HepG2 (cell line): ENCODE results near the gene FLT3LG. TPM values are rescaled to one million over a fixed set of nuclear protein-coding genes. Genes with fewer than 3 reads are reported as not detected.

Experiments
- ATRX ChIP-seq: sonication (generic); formaldehyde crosslinking; IDR thresholded peaks from 2 replicates; pipeline ENCODE4 v1.4.0; 2020; ENCODE audit warnings: missing genetic modification reagents, borderline replicate concordance
- HDAC2 ChIP-seq: sonication (generic); formaldehyde crosslinking; IDR thresholded peaks from 2 replicates; pipeline ENCODE4 v1.4.0; 2020; ENCODE audit warnings: missing genetic modification reagents
- NFE2L1 ChIP-seq: sonication (generic); formaldehyde crosslinking; IDR thresholded peaks from 2 replicates; pipeline ENCODE4 v1.4.0; 2020; ENCODE audit warnings: missing genetic modification reagents, mild to moderate bottlenecking, borderline replicate concordance
- POLR2A ChIP-seq, 2 experiments: IDR thresholded peaks; 2 replicates each; pipeline ENCODE4 v1.6.1; 2011; ENCODE audit warnings: low read depth in 2 of 2, low read length in 2 of 2, mild to moderate bottlenecking in 1 of 2, moderate library complexity in 1 of 2; ENCODE audit not compliant: insufficient read depth in 1 of 2
- TEAD3 ChIP-seq: optimal IDR thresholded peaks from 2 replicates; pipeline ENCODE3; 2016; ENCODE audit warnings: borderline replicate concordance
- THAP11 ChIP-seq: IDR thresholded peaks from 2 replicates; pipeline ENCODE4 v1.6.1; 2016; ENCODE audit warnings: missing biosample characterization, missing genetic modification reagents
- ZNF205 ChIP-seq: IDR thresholded peaks from 2 replicates; pipeline ENCODE4 v1.6.1; 2018; ENCODE audit warnings: missing biosample characterization, missing genetic modification reagents
- ZNF296 ChIP-seq: sonication (generic); formaldehyde crosslinking; conservative IDR thresholded peaks from 2 replicates; pipeline ENCODE4 v1.5.0; 2020; ENCODE audit warnings: mild to moderate bottlenecking, missing genetic modification reagents
- ZNF33A ChIP-seq: sonication (generic); formaldehyde crosslinking; IDR thresholded peaks from 2 replicates; pipeline ENCODE4 v1.5.1; 2020; ENCODE audit warnings: missing genetic modification reagents, mild to moderate bottlenecking, moderate library complexity, borderline replicate concordance
- ZNF343 ChIP-seq: sonication (generic); formaldehyde crosslinking; IDR thresholded peaks from 2 replicates; pipeline ENCODE4 v1.4.0; 2020; ENCODE audit warnings: mild to moderate bottlenecking, missing genetic modification reagents
- ZNF570 ChIP-seq: sonication (generic); formaldehyde crosslinking; IDR thresholded peaks from 2 replicates; pipeline ENCODE4 v1.4.0; 2020; ENCODE audit warnings: mild to moderate bottlenecking, missing genetic modification reagents, borderline replicate concordance
- ZNF670 ChIP-seq: sonication (generic); formaldehyde crosslinking; IDR thresholded peaks from 2 replicates; pipeline ENCODE4 v1.8.0; 2022; ENCODE audit warnings: mild to moderate bottlenecking, missing genetic modification reagents, borderline replicate concordance
- ZNF703 ChIP-seq: sonication (generic); formaldehyde crosslinking; IDR thresholded peaks from 2 replicates; pipeline ENCODE4 v1.5.1; 2020; ENCODE audit warnings: missing genetic modification reagents, mild to moderate bottlenecking, moderate library complexity, borderline replicate concordance
- polyA plus RNA-seq, 8 experiments: library from polyadenylated mRNA; depleted of rRNA in 3 of 8; stranded (reverse) in 7 of 8; unstranded in 1 of 8; fragments of >200 nt; fragmentation: Illumina TruSeq in 4 of 8; extraction: Trizol in 4 of 8; gene quantifications; 2 replicates each; pipeline versions ENCODE4 v1.2.1 to v1.2.3, GENCODE V29; 2011 to 2016; ENCODE audit warnings: low read depth in 4 of 8, missing spikeins in 1 of 8, mixed read lengths in 1 of 8; ENCODE audit not compliant: insufficient read depth in 1 of 8
- total RNA-seq, 5 experiments: library from RNA; depleted of rRNA; stranded (reverse); fragments of >200 nt; fragmentation: Illumina TruSeq; extraction: Trizol; gene quantifications; 2 replicates each; pipeline ENCODE4 v1.2.3, GENCODE V29; 2016; ENCODE audit warnings: low read depth in 1 of 5
- TF ChIP-seq, protein P1 (sequence below): sonication (generic); formaldehyde crosslinking; IDR thresholded peaks from 2 replicates; pipeline ENCODE4 v1.4.0; 2020; ENCODE audit warnings: mild to moderate bottlenecking, missing genetic modification reagents
- TF ChIP-seq, protein P2 (sequence below): sonication (generic); IDR thresholded peaks from 2 replicates; pipeline ENCODE4 v1.6.1; 2016; ENCODE audit warnings: low read depth, borderline replicate concordance
- TF ChIP-seq, protein P3 (sequence below): sonication (generic); formaldehyde crosslinking; IDR thresholded peaks from 2 replicates; pipeline ENCODE4 v1.8.1; 2023; ENCODE audit warnings: mild to moderate bottlenecking, moderate library complexity, missing genetic modification reagents

Gene FLT3LG
- total and polyA plus RNA-seq, 2 of the 13 experiments (the other 11 are each of a cell fraction or from before 2014, with no cell fraction given), result 1.5 to 2.6 TPM

DNA sequence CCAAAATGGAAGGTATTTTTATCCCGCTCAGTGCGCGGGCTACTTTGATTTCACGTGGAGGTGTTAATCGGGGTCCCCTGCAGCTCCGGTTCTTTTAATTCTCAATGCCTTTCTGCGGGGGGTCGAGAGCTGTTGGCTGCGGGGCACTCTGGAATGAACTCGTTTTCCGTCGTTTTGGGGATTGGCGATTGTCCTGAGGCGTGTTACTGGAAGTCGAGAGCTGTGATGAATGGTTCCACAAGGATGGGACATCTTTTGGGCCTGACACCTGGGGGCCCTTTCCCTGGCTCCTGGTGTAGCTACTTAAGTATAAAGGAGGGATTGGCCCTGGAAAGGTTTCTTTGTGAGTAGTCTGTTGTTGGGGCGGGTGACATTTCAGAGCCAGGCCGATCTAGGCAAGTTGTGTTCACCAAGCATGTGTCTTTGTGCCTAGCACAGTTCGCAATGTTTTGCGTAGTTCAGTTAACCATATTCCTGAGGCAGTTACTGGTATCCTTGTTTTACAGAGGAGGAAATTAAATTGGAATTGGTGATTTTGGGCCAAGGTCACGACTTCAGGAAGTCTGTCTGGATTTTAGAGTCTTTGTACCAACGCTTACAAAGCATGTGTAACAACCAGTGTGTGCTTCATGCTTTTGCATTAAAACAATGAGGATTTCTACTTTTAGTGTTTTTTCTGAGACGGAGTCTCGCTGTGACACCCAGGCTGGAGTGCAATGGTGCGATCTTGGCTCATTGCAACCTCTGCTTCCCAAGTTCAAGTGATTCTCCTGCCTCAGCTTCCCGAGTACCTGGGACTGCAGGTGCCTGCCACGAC is 14.2 kb downstream of the FLT3LG start (continued):
- TF ChIP-seq, protein P1, sequence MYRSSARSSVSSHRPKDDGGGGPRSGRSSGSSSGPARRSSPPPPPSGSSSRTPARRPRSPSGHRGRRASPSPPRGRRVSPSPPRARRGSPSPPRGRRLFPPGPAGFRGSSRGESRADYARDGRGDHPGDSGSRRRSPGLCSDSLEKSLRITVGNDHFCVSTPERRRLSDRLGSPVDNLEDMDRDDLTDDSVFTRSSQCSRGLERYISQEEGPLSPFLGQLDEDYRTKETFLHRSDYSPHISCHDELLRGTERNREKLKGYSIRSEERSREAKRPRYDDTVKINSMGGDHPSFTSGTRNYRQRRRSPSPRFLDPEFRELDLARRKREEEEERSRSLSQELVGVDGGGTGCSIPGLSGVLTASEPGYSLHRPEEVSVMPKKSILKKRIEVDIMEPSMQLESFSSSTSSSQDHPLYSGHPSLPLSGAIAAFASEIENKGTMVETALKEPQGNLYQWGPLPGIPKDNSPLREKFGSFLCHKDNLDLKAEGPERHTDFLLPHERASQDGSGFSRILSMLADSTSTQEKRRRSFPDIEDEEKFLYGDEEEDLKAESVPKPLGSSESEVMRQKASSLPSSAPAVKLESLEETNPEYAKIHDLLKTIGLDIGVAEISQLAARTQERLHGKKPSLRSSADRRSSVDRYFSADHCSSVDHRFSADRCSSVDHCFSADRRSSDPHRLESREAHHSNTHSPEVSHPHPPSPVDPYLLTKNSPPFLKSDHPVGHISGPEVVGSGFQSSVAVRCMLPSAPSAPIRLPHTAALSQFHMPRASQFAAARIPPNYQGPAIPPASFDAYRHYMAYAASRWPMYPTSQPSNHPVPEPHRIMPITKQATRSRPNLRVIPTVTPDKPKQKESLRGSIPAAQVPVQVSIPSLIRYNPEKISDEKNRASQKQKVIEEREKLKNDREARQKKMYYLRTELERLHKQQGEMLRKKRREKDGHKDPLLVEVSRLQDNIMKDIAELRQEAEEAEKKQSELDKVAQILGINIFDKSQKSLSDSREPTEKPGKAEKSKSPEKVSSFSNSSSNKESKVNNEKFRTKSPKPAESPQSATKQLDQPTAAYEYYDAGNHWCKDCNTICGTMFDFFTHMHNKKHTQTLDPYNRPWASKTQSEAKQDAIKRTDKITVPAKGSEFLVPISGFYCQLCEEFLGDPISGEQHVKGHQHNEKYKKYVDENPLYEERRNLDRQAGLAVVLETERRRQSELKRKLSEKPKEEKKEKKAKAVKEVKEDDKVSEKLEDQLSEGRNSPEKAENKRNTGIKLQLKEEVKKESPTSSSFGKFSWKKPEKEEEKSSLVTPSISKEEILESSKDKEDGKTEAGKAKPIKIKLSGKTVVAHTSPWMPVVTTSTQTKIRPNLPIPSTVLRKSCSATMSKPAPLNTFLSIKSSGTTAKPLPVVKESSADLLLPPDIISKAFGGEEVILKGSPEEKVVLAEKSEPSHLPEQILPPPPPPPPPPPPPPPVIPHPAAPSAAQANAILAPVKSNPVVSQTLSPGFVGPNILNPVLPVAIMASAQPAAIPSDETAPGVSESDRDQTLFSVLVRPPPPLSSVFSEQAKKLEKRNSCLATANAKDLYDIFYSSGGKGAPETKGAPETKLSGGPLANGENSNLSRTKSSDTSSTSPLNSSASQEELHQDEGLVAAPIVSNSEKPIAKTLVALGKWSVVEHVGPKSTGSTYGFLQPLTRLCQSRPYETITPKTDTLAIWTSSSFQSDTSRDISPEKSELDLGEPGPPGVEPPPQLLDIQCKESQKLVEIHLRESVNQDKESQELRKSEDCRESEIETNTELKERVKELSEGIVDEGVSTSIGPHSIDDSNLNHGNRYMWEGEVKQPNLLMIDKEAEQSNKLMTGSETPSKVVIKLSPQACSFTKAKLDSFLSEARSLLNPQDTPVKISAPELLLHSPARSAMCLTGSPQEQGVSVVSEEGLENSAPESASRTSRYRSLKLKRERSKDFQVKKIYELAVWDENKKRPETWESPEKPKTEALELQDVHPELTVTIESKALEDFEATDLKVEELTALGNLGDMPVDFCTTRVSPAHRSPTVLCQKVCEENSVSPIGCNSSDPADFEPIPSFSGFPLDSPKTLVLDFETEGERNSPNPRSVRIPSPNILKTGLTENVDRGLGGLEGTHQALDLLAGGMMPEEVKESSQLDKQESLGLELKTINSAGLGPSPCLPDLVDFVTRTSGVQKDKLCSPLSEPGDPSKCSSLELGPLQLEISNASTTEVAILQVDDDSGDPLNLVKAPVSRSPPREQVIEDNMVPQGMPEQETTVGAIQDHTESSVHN (CRISPR knock-in tag), result no peak
- peak; percentile 56; the same call in 1 of the 2 replicates for TF ChIP-seq ZNF670 (CRISPR knock-in tag)
- TF ChIP-seq THAP11 (CRISPR knock-in tag), result no peak
- TF ChIP-seq, protein P2, sequence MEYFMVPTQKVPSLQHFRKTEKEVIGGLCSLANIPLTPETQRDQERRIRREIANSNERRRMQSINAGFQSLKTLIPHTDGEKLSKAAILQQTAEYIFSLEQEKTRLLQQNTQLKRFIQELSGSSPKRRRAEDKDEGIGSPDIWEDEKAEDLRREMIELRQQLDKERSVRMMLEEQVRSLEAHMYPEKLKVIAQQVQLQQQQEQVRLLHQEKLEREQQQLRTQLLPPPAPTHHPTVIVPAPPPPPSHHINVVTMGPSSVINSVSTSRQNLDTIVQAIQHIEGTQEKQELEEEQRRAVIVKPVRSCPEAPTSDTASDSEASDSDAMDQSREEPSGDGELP, result no peak
- no peak for TF ChIP-seq ZNF205 (CRISPR knock-in tag)
- peak in 1 of 2 experiments; percentile 32; a peak in 1 of 4 replicates for TF ChIP-seq POLR2A (IDR thresholded peaks at IDR 0.05; ENCODE audit: insufficient read depth in 1 of 2, low read depth in 2 of 2, low read length in 2 of 2)
- TF ChIP-seq, protein P3, sequence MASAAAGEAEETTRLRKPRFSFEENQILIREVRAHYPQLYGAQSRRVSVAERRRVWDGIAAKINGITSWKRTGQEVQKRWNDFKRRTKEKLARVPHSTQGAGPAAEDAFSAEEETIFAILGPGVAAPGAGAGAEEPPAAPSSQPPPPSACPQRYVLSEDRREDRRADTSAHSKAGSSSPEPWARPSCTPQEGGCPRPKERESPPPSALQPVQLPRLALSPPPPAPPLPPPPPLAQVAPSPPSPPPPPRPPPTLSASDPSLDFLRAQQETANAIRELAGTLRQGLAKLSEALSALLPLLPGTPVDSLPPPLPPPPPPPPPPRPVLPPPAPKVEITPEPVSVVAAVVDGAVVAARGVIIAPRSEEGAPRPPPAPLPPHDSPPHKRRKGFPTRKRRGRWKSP (CRISPR knock-in tag), result no peak
- TF ChIP-seq ZNF570 (CRISPR knock-in tag), result no peak
- TF ChIP-seq HDAC2 (CRISPR knock-in tag), result no peak
- no peak for TF ChIP-seq NFE2L1 (CRISPR knock-in tag)
- no peak for TF ChIP-seq ZNF296 (CRISPR knock-in tag)
- TF ChIP-seq ZNF33A (CRISPR knock-in tag), result 0 out of 2 replicates have a peak, but pooled peaks have one; percentile 12
- TF ChIP-seq ZNF703 (CRISPR knock-in tag), result no peak
- 0 out of 2 replicates have a peak, but pooled peaks have one; percentile 30 for TF ChIP-seq ZNF343 (CRISPR knock-in tag)
- TF ChIP-seq TEAD3 (CRISPR knock-in tag), result no peak
- TF ChIP-seq ATRX (CRISPR knock-in tag), result no peak
